EH (cell line): ENCODE results near the gene MAP4K2.

Experiments
- DNase-seq: peaks from one replicate; pipeline ENCODE4 v3.0.0-alpha.2; 2015; ENCODE audit warnings: low read depth

MAP4K2 gene

GRCh38 chr11:64736654-64737053 lies 66.4 kb downstream of the MAP4K2 start:
- no peak for DNase-seq

- no peak for DNase-seq
These were observed 67.2 kb downstream of the MAP4K2 start for GRCh38 chr11:64735725-64736259.
